Endothelial cell of hepatic sinusoid (primary cell): ENCODE results near the gene OCEL1.

Experiments
- in situ Hi-C: cut with HindIII; loops from 2 replicates; pipeline ENCODE4 v1.10.0; 2017; ENCODE audit warnings: low sequenced_read_pairs

Gene OCEL1

GRCh38 chr19:17237747-17238706 is 12.0 kb downstream of the OCEL1 start:
- in situ Hi-C loops, result no loop called here

- in situ Hi-C loops, result loop anchor here (10.0 kb wide), 2 partner anchors 65 to 75 kb away; partner anchors contain the start of genes ABHD8, DDA1 and MRPL34
These were observed 14.2 kb downstream of the OCEL1 start for GRCh38 chr19:17240062-17240752.

- in situ Hi-C loops, result loop anchor here (10.0 kb wide), 2 partner anchors 64 to 76 kb away; partner anchors contain the start of genes ABHD8, DDA1 and MRPL34
These were observed 14.9 kb downstream of the OCEL1 start for GRCh38 chr19:17240826-17241399.

GRCh38 chr19:17242431-17243208 is 16.6 kb downstream of the OCEL1 start:
- in situ Hi-C loops, result loop anchor here (10.0 kb wide), 2 partner anchors 62 to 78 kb away; partner anchors contain the start of genes ABHD8, DDA1 and MRPL34

GRCh38 chr19:17243211-17243829 is 17.3 kb downstream of the OCEL1 start:
- in situ Hi-C loops, result loop anchor here (10.0 kb wide), 2 partner anchors 61 to 79 kb away; partner anchors contain the start of genes ABHD8, DDA1 and MRPL34

GRCh38 chr19:17243830-17244617 is 18.0 kb downstream of the OCEL1 start:
- in situ Hi-C loops, result loop anchor here (10.0 kb wide), 2 partner anchors 61 to 79 kb away; partner anchors contain the start of genes ABHD8, DDA1 and MRPL34

- in situ Hi-C loops, result loop anchor here (10.0 kb wide), 2 partner anchors 60 to 80 kb away; partner anchors contain the start of genes ABHD8, DDA1 and MRPL34
These were observed 18.9 kb downstream of the OCEL1 start for GRCh38 chr19:17244618-17245534.

- in situ Hi-C loops, result loop anchor here (10.0 kb wide), 2 partner anchors 59 to 81 kb away; partner anchors contain the start of genes ABHD8, DDA1 and MRPL34
These were observed 19.5 kb downstream of the OCEL1 start, which contains the start of gene NR2F6 for GRCh38 chr19:17245535-17245984. Gene NR2F6, minus strand, starts transcription at chr19:17245919. Its CDS starts 699 bp downstream, at chr19:17245220.

GRCh38 chr19:17246681-17247425 is 20.8 kb downstream of the OCEL1 start:
- in situ Hi-C loops, result loop anchor here (10.0 kb wide), 2 partner anchors 58 to 82 kb away; partner anchors contain the start of genes ABHD8, DDA1 and MRPL34

- in situ Hi-C loops, result loop anchor here (10.0 kb wide), 2 partner anchors 57 to 83 kb away; partner anchors contain the start of genes ABHD8, DDA1 and MRPL34
These were observed 22.2 kb downstream of the OCEL1 start for GRCh38 chr19:17248011-17248776.

GRCh38 chr19:17249887-17250548 is 24.0 kb downstream of the OCEL1 start:
- in situ Hi-C loops, result loop anchor here (10.0 kb wide), 2 partner anchors 55 to 85 kb away; partner anchors contain the start of genes ABHD8, DDA1 and MRPL34

GRCh38 chr19:17254636-17255035 is 28.6 kb downstream of the OCEL1 start:
- in situ Hi-C loops, result no loop called here

- in situ Hi-C loops, result no loop called here
These were observed 29.2 kb downstream of the OCEL1 start for GRCh38 chr19:17255150-17255621.

- in situ Hi-C loops, result no loop called here
These were observed 30.1 kb downstream of the OCEL1 start for GRCh38 chr19:17256130-17256529.
